HUES64 (cell line): ENCODE data around the gene KCNK16.

ENCODE experiments used
- H3K27ac ChIP-seq: 2 replicates; pipeline ENCODE4 v1.7.0; 2013; ENCODE audit warnings: low read depth, low read length, inconsistent platforms
- H3K27me3 ChIP-seq: 2 replicates; pipeline ENCODE4 v1.6.1; 2013; ENCODE audit warnings: mild to moderate bottlenecking, low read length; ENCODE audit not compliant: insufficient read depth
- H3K36me3 ChIP-seq: 2 replicates; pipeline ENCODE4 v1.6.1; 2013; ENCODE audit warnings: mild to moderate bottlenecking, low read length; ENCODE audit not compliant: insufficient read depth
- H3K4me1 ChIP-seq: 2 replicates; pipeline ENCODE4 v1.6.1; 2013; ENCODE audit warnings: mild to moderate bottlenecking, low read length, moderate library complexity; ENCODE audit not compliant: insufficient read depth
- H3K4me3 ChIP-seq: 2 replicates; pipeline ENCODE4 v1.5.1; 2013; ENCODE audit warnings: mild to moderate bottlenecking, low read length, moderate library complexity
- H3K9ac ChIP-seq: 2 replicates; pipeline ENCODE4 v1.6.1; 2013; ENCODE audit warnings: mild to moderate bottlenecking, low read depth, low read length
- H3K9me3 ChIP-seq: 2 replicates; pipeline ENCODE4 v1.6.1; 2013; ENCODE audit warnings: low read depth, low read length; ENCODE audit not compliant: insufficient read depth
- WGBS: fragments of 150-250, 120-280 bp; methylation state at CpG from one replicate; pipeline ENCODE4 v1.1.7; 2013; ENCODE audit warnings: missing lambda C conversion rate; 5-methylcytosine and 5-hydroxymethylcytosine counted together

The KCNK16 gene

DNA sequence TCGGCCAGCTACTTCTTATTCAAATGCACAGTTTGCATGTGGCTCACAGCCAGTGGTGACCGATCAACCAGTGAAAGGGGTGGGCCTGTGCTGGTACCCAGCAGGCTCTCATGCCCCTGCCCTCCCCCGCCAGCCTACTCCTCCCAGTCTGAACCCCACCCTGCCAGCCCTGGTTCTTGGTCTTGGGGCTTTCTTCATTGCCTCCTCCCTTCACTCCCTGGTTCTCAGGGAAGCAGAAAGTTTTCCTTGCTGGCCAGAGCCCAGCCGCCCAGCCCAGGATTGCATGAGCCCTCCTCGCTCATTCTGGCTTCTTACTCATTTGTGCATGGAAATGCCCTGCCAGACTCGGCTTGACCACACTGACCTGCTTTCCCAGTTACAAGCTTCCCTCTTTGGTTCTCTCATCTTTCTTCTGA is 49.1 kb downstream of the KCNK16 start:
- H3K9ac ChIP-seq, result no peak overlapping the region
- no peaks in the 10 kb centered on the region for H3K9me3 ChIP-seq
- no peak overlapping the region for H3K27ac ChIP-seq
- H3K4me3 ChIP-seq, result no peak overlapping the region
- 33% methylated on average over 6 of the region's 6 CpGs for WGBS
- H3K27me3 ChIP-seq, result no peaks in the 10 kb centered on the region
- no peaks in the 10 kb centered on the region for H3K36me3 ChIP-seq
- H3K4me1 ChIP-seq, result peaks cover 21% of the 10 kb centered on the region

- 100% methylated on average over 1 of the region's 1 CpG for WGBS
- no peak overlapping the region for H3K27ac ChIP-seq
Measured at GRCh38 chr6:39269961-39270360, 52.5 kb downstream of the KCNK16 start.

GRCh38 chr6:39268721-39269120 is 53.8 kb downstream of the KCNK16 start:
- Histone ChIP-seq H3K9me3 (no peaks in the 10 kb centered on the region), H3K9ac (no peak overlapping the region), H3K36me3 (no peaks in the 10 kb centered on the region), H3K4me3 (no peak overlapping the region), H3K27ac (no peak overlapping the region), H3K4me1 (peaks cover 20% of the 10 kb centered on the region), H3K27me3 (no peaks in the 10 kb centered on the region)
- WGBS, result 70% methylated on average over 3 of the region's 3 CpGs

More at GRCh38 chr6:39269961-39270360, 52.5 kb downstream of the KCNK16 start:
- Histone ChIP-seq H3K9ac (no peak overlapping the region), H3K36me3 (no peaks in the 10 kb centered on the region), H3K27me3 (no peaks in the 10 kb centered on the region), H3K4me3 (no peak overlapping the region), H3K4me1 (peaks cover 21% of the 10 kb centered on the region), H3K9me3 (no peaks in the 10 kb centered on the region)

DNA sequence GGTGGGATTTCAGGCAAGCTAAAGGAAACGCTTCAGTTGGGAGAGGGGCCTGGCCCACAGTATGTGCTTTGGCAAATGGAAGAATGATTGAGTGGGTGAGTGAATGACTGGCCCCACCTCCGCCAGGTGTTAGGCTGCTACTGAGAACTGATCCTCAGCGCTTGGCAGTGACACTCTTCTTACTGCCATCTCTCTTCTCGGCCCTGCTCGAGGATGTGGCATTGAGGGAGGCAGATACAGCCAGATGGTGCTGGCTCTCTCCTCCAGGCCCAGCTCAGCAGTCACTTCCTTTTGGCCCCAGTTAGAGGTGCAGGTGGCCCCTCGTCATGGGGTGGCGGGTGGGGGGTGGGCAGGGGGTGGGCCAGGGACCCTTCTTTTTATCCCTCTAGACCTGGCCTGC is 54.3 kb downstream of the KCNK16 start:
- H3K9ac ChIP-seq, result no peak overlapping the region
- no peaks in the 10 kb centered on the region for H3K9me3 ChIP-seq
- H3K4me1 ChIP-seq, result peaks cover 17% of the 10 kb centered on the region
- H3K36me3 ChIP-seq, result no peaks in the 10 kb centered on the region
- no peak overlapping the region for H3K27ac ChIP-seq
- WGBS, result 92% methylated on average over 5 of the region's 7 CpGs
- no peaks in the 10 kb centered on the region for H3K27me3 ChIP-seq
- no peak overlapping the region for H3K4me3 ChIP-seq

DNA sequence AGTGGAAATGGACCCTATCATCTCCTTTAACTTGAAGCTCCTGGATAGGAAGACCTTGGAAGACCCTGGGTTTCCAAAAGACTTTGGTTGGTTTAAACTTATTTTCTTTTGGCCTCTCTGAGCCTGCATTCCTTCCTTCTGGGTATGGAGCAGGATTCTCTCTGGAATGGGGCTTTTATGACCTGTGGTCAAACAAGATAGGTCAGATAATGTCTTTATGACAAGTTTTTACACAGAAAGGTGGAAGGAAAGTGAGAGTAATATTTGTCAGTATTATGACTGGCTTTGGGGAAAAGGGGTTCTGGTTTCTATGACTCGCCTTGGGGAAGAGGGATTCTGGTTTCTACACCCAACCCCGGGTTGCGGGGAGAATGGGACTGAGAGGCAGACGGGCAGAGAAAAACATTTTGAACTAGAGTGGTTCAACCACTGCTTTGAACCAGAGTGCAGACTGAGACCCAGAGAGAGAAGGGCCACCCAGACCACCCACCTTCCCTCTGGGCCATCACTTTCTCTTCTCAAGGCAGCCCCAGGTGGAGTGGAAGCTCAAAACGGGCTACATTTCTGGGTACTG is 55.6 kb downstream of the KCNK16 start:
- Histone ChIP-seq H3K27ac (no peak overlapping the region), H3K9ac (no peak overlapping the region), H3K4me1 (peaks cover 20% of the 10 kb centered on the region), H3K27me3 (no peaks in the 10 kb centered on the region), H3K9me3 (no peaks in the 10 kb centered on the region), H3K4me3 (no peak overlapping the region), H3K36me3 (no peaks in the 10 kb centered on the region)
- WGBS, result 90% methylated on average over 5 of the region's 5 CpGs

- H3K9ac ChIP-seq, result no peak overlapping the region
- 100% methylated on average over 1 of the region's 2 CpGs for WGBS
- H3K9me3 ChIP-seq, result no peaks in the 10 kb centered on the region
- no peaks in the 10 kb centered on the region for H3K27me3 ChIP-seq
- H3K4me1 ChIP-seq, result peaks cover 20% of the 10 kb centered on the region
- H3K4me3 ChIP-seq, result no peak overlapping the region
- no peaks in the 10 kb centered on the region for H3K36me3 ChIP-seq
- no peak overlapping the region for H3K27ac ChIP-seq
Measured at GRCh38 chr6:39266375-39266774, 56.1 kb downstream of the KCNK16 start.
